Urinary bladder (tissue), 4 donors: ENCODE measurements around the gene SCOC. TPM values are rescaled to one million over a fixed set of nuclear protein-coding genes. Genes with fewer than 3 reads are reported as not detected.

Experiments
- DNase-seq: peaks from one replicate; pipeline ENCODE4 v3.0.0-alpha.2; 2015; ENCODE audit errors: extremely low spot score
- H3K27ac ChIP-seq: one replicate; pipeline ENCODE4 v1.5.1; 2013; ENCODE audit warnings: low read depth, mild to moderate bottlenecking, moderate library complexity
- H3K36me3 ChIP-seq: one replicate; pipeline ENCODE4 v1.6.1; 2013; ENCODE audit warnings: mild to moderate bottlenecking, moderate library complexity; ENCODE audit not compliant: insufficient read depth
- H3K4me1 ChIP-seq: one replicate; pipeline ENCODE4 v1.6.1; 2013; ENCODE audit warnings: mild to moderate bottlenecking, moderate library complexity; ENCODE audit not compliant: insufficient read depth
- H3K4me3 ChIP-seq: one replicate; pipeline ENCODE4 v1.5.1; 2013; ENCODE audit warnings: low read depth, low read length
- WGBS: extraction: QIAGEN DNeasy Blood & Tissue Kit; methylation state at CpG from one replicate; pipeline ENCODE4 v1.1.7; 2013; 5-methylcytosine and 5-hydroxymethylcytosine counted together
- polyA plus RNA-seq: library from polyadenylated mRNA; stranded (reverse); fragments of 200-250 nt; gene quantifications from one replicate; pipeline ENCODE4 v1.2.3, GENCODE V29; 2013
- total RNA-seq: library from RNA; depleted of rRNA; stranded (reverse); fragments of >200 nt; gene quantifications from one replicate; pipeline ENCODE4 v1.2.3, GENCODE V29; 2014
- donor health status: healthy with polysubstance abuse.
- donor health status: healthy.

The SCOC gene
- total and polyA plus RNA-seq, 2 donors: 59.9 to 73.0 TPM

GRCh38 chr4:140349816-140350215 lies 23.6 kb upstream of the SCOC start:
- H3K4me3 ChIP-seq: no peak overlapping the region
- no peak overlapping the region for H3K27ac ChIP-seq
- no peaks in the 10 kb centered on the region for H3K4me1 ChIP-seq
- H3K36me3 ChIP-seq: no peaks in the 10 kb centered on the region
- DNase-seq: no peak
- 92% methylated on average over 2 of the region's 2 CpGs for WGBS

DNA sequence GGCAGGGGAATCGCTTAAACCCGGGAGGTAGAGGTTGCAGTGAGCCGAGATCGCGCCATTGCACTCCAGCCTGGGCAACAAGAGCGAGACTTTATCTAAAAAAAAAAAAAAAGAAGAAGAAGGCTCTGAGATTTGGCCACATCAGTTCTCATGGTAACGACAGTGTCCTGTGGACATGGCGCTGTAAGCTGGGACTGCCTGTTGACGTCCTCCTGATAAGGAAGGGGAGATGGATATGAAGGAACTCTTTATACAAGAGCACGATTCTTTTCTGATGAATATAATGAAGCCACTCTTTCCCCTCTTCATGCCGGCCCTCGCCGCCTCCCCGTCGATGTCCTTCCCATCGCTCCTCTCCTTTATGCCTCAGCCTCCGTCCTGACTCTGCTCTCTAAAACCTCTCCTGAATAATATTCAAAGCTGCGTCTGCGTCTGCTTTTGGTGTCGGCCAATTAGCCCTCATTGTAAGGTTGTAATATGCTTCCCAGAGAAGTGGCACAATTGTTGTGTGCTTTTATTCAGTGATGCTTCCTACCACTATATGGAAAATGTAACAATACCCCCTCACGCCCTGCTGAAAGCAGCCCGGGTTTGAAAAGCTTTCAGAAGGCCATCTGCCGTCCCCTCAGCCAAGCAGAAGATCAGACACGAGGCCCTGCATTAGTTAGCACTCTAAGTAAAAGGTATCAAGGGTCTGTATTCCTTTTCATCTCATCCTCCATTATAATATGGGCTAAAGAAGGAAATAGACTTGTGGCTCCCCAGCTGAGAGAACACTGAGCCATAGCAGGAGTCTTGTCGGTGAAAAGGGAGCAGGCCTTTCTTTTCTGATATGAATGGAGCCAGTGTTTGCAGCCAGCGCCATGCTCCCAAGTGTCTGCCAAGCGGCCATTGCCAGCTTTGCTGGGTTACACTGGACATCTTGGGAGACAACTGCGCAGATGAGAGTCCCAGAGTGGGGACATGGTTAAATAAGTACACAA lies 22.1 kb upstream of the SCOC start:
- H3K36me3 ChIP-seq: no peaks in the 10 kb centered on the region
- WGBS: 89% methylated on average over 28 of the region's 28 CpGs
- no peak overlapping the region for H3K27ac ChIP-seq
- H3K4me3 ChIP-seq: no peak overlapping the region
- H3K4me1 ChIP-seq: no peaks in the 10 kb centered on the region
- no peak for DNase-seq

- Histone ChIP-seq H3K4me1 (no peaks in the 10 kb centered on the region), H3K4me3 (no peak overlapping the region), H3K27ac (no peak overlapping the region), H3K36me3 (no peaks in the 10 kb centered on the region)
- 37% methylated on average over 6 of the region's 6 CpGs for WGBS
- DNase-seq: peak; percentile 33
These were observed 19.7 kb upstream of the SCOC start for GRCh38 chr4:140353786-140354185.

- no peak for DNase-seq
- no peaks in the 10 kb centered on the region for H3K4me1 ChIP-seq
- no peaks in the 10 kb centered on the region for H3K36me3 ChIP-seq
- no peak overlapping the region for H3K4me3 ChIP-seq
- no peak overlapping the region for H3K27ac ChIP-seq
- 90% methylated on average over 1 of the region's 1 CpG for WGBS
These were observed 18.2 kb upstream of the SCOC start for GRCh38 chr4:140355288-140355687.

DNA sequence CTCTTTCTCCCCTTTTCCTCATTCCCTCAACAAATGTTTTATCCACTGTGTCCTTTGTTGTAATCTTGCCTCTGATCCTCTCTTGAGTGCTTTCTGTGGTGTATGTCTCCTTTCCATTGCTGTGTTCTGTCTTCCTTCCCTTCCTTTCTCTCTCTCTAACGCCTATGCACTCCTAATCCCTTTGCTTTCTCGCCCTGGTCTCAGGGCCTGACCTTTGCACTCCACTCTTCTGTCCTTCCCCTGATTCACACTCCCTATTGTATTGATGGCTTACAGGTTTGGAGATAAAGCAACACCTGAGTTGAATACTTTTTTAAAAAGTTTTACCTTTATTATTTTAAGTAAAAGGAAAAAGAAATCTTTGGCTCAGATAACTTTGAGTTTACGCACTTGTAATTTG lies 15.6 kb upstream of the SCOC start:
- no peak for DNase-seq
- WGBS: 67% methylated on average over 3 of the region's 3 CpGs
- Histone ChIP-seq H3K27ac (no peak overlapping the region), H3K36me3 (no peaks in the 10 kb centered on the region), H3K4me1 (no peaks in the 10 kb centered on the region), H3K4me3 (no peak overlapping the region)

DNA sequence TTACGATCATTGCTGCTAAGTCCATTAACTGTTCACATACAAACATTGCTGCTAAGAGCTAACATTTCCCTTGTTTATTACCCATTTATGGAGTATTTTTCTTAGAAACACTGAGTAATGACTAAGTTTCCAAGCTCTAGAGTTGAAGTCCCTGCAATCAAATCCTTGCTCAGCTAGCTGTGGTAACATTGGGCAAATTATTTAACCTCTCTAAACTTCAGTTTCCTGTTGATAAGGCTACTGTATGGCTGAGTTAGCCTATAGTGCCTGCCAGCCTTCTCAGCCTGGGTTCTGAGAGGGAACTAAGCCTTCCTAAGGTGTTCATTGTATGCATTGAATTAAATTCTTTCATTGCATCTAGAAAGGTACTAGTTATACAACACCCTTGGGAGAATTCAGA lies 15.2 kb upstream of the SCOC start:
- no peak overlapping the region for H3K27ac ChIP-seq
- DNase-seq: no peak
- H3K4me1 ChIP-seq: no peaks in the 10 kb centered on the region
- H3K36me3 ChIP-seq: no peaks in the 10 kb centered on the region
- H3K4me3 ChIP-seq: no peak overlapping the region
- WGBS: 0% methylated on average over 1 of the region's 1 CpG

DNA sequence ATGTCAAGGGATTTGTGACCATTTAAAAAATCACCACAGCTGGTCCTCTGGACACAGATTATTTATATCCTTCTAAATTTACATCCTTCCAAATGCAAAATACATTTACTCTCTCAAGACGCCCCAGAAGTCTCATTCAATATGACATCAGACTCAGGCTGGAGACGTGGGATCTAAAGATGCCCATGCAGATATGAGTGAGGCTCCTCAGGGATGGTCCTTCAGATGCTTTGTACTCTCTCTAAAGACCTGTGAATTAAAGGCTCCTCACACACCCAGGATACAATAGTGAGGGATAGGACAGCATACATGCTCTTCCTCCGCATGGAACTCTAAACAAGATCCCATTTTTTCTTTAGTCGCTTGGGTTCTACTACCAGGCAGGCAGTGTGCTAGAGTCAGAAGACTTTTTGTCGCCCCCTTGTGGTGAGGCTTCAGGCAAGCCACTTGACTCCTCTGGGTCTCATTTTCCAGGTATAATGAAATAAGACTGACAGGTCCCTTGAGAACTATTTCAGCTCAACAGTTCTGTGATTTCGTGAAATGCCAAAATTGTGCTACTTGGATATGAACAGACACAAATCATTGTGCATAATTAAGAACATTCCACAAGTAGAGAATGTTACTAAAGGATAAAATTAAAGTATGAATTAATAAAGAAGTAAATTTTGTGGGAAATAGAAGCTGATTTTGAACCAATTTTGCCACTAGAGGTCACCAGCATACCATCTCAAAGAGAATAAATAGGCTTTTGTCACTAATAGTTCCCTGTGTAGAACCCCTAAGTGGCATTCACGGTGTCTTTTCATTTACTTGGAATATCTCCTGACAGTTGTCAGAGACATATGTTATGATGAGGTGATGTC lies 13.7 kb upstream of the SCOC start:
- no peaks in the 10 kb centered on the region for H3K4me1 ChIP-seq
- 30% methylated on average over 7 of the region's 7 CpGs for WGBS
- DNase-seq: peak; percentile 56
- H3K36me3 ChIP-seq: no peaks in the 10 kb centered on the region
- H3K27ac ChIP-seq: no peak overlapping the region
- no peak overlapping the region for H3K4me3 ChIP-seq

- WGBS: 91% methylated on average over 4 of the region's 4 CpGs
- DNase-seq: no peak
- Histone ChIP-seq H3K4me3 (no peak overlapping the region), H3K36me3 (no peaks in the 10 kb centered on the region), H3K4me1 (no peaks in the 10 kb centered on the region), H3K27ac (no peak overlapping the region)
These were observed 12.3 kb upstream of the SCOC start for GRCh38 chr4:140361099-140361498.

GRCh38 chr4:140363051-140363450 lies 10.4 kb upstream of the SCOC start:
- Histone ChIP-seq H3K4me3 (no peak overlapping the region), H3K27ac (no peak overlapping the region), H3K4me1 (no peaks in the 10 kb centered on the region), H3K36me3 (no peaks in the 10 kb centered on the region)
- no peak for DNase-seq
- WGBS: 89% methylated on average over 3 of the region's 3 CpGs

GRCh38 chr4:140363558-140363957 lies 9.9 kb upstream of the SCOC start:
- H3K4me1 ChIP-seq: no peaks in the 10 kb centered on the region

DNA sequence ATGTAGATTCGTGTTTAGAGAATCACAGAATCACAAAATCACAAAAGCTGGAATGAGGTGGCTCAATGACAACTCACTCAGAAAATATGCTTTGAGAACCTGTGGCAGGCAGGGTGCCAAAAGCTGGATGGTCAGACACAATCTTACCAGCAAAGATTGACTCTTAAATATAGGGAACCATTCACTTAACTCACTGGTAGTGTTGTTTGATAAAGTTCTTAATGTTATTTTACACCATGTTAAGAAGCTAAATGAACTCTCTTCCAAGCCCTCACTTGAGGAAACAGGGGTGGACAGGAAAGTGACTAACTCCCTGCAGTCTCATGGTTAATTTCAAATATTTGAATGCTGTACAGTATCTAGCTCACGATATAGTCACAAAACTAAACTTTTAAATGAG lies 5.7 kb upstream of the SCOC start:
- WGBS: 62% methylated on average over 2 of the region's 2 CpGs
- H3K4me1 ChIP-seq: no peaks in the 10 kb centered on the region
- no peak overlapping the region for H3K27ac ChIP-seq
- no peak overlapping the region for H3K4me3 ChIP-seq
- no peaks in the 10 kb centered on the region for H3K36me3 ChIP-seq
- DNase-seq: no peak

More at GRCh38 chr4:140363558-140363957, 9.9 kb upstream of the SCOC start:
- Histone ChIP-seq H3K4me3 (no peak overlapping the region), H3K36me3 (no peaks in the 10 kb centered on the region), H3K27ac (no peak overlapping the region)
- no peak for DNase-seq

- Histone ChIP-seq H3K27ac (no peak overlapping the region), H3K4me1 (no peaks in the 10 kb centered on the region), H3K4me3 (no peak overlapping the region), H3K36me3 (no peaks in the 10 kb centered on the region)
- DNase-seq: no peak
- WGBS: 81% methylated on average over 3 of the region's 3 CpGs
These were observed 4.8 kb upstream of the SCOC start for GRCh38 chr4:140368686-140369085.

GRCh38 chr4:140372751-140373327 lies 607 bp upstream of the SCOC start:
- H3K27ac ChIP-seq: no peak overlapping the region
- H3K4me3 ChIP-seq: peak overlapping the region; percentile 47
- H3K4me1 ChIP-seq: no peaks in the 10 kb centered on the region
- no peaks in the 10 kb centered on the region for H3K36me3 ChIP-seq
- no peak for DNase-seq
- under 1% methylated on average over 21 of the region's 21 CpGs for WGBS
